HEK293T (cell line): ENCODE data around the gene RPL15.

ENCODE experiments used
- ARNT ChIP-seq: fragments of 450-650 bp; IDR thresholded peaks from 2 replicates; pipeline ENCODE4 v1.6.1; 2017; ENCODE audit warnings: mild to moderate bottlenecking
- BHLHE40 ChIP-seq: fragments of 450-650 bp; IDR thresholded peaks from 2 replicates; pipeline ENCODE4 v1.6.1; 2016; ENCODE audit warnings: mild to moderate bottlenecking, moderate library complexity, borderline replicate concordance
- ELF4 ChIP-seq: fragments of 450-650 bp; IDR thresholded peaks from 2 replicates; pipeline ENCODE4 v1.6.1; 2017; ENCODE audit warnings: antibody characterized with exemption
- L3MBTL2 ChIP-seq: fragments of 450-650 bp; conservative IDR thresholded peaks from 2 replicates; pipeline ENCODE4 v1.6.1; 2016; ENCODE audit warnings: mild to moderate bottlenecking
- PKNOX1 ChIP-seq: fragments of 450-650 bp; IDR thresholded peaks from 2 replicates; pipeline ENCODE4 v1.6.1; 2016
- SUZ12 ChIP-seq: fragments of 450-650 bp; IDR thresholded peaks from 2 replicates; pipeline ENCODE4 v1.6.1; 2016; ENCODE audit warnings: mild to moderate bottlenecking

GRCh38 chr3:23888617-23889228 is 28.2 kb upstream of the RPL15 start:
- TF ChIP-seq SUZ12, result no peak
- TF ChIP-seq ELF4, result no peak
- no peak for TF ChIP-seq L3MBTL2
- no peak for TF ChIP-seq BHLHE40
- TF ChIP-seq ARNT, result no peak
- no peak for TF ChIP-seq PKNOX1
